ENCODE data around the gene CA6.

Gene CA6

GRCh38 chr1:9006956-9007615, 61.4 kb downstream of the CA6 start:
- Histone ChIP-seq H3K36me3 (replicated peaks; ENCODE audit: insufficient read depth, low read length) (no peaks in the 10 kb centered on the region), H4K20me1 (ENCODE audit: insufficient read depth, low read length) (no peaks in the 10 kb centered on the region), H2AFZ (ENCODE audit: low read length) (no peak overlapping the region), H3K9me2 (replicated peaks; ENCODE audit: insufficient read depth, low read length) (no peaks in the 10 kb centered on the region), H3K9ac (ENCODE audit: low read length) (no peak overlapping the region), H3K4me3 (ENCODE audit: low read length) (no peak overlapping the region), H3K4me2 (ENCODE audit: low read depth, low read length) (no peak overlapping the region), H3K4me1 (ENCODE audit: low read length) (peaks cover 4% of the 10 kb centered on the region; the same call in 1 of the 2 replicates), H3F3A (ENCODE audit: insufficient read depth, low read length) (no peaks in the 10 kb centered on the region), H3K27ac (ENCODE audit: low read length) (no peak overlapping the region), H3K79me2 (ENCODE audit: low read length) (no peaks in the 10 kb centered on the region), H3K9me3 (replicated peaks; ENCODE audit: insufficient read depth, low read length) (no peaks in the 10 kb centered on the region), H3K27me3 (replicated peaks; ENCODE audit: insufficient read depth, low read length) (peaks cover 22% of the 10 kb centered on the region)
- TF ChIP-seq EZH2 (optimal IDR thresholded peaks at IDR 0.05; ENCODE audit: low read depth, low read length): no peak
- no peak for TF ChIP-seq CTCF (IDR thresholded peaks at IDR 0.05; ENCODE audit: low read length)
- TF ChIP-seq EZH2phosphoT487 (IDR thresholded peaks at IDR 0.05; ENCODE audit: low read length): no peak
- DNase-seq: no peak

- Histone ChIP-seq H3F3A (ENCODE audit: insufficient read depth, low read length) (no peaks in the 10 kb centered on the region), H3K36me3 (replicated peaks; ENCODE audit: insufficient read depth, low read length) (no peaks in the 10 kb centered on the region), H2AFZ (ENCODE audit: low read length) (no peak overlapping the region), H3K4me3 (ENCODE audit: low read length) (no peak overlapping the region), H3K4me2 (ENCODE audit: low read depth, low read length) (no peak overlapping the region), H3K27ac (ENCODE audit: low read length) (no peak overlapping the region), H3K9me2 (replicated peaks; ENCODE audit: insufficient read depth, low read length) (no peaks in the 10 kb centered on the region), H4K20me1 (ENCODE audit: insufficient read depth, low read length) (no peaks in the 10 kb centered on the region), H3K27me3 (replicated peaks; ENCODE audit: insufficient read depth, low read length) (peaks cover 17% of the 10 kb centered on the region), H3K9me3 (replicated peaks; ENCODE audit: insufficient read depth, low read length) (no peaks in the 10 kb centered on the region), H3K4me1 (ENCODE audit: low read length) (peaks cover 4% of the 10 kb centered on the region; the same call in 1 of the 2 replicates), H3K9ac (ENCODE audit: low read length) (no peak overlapping the region), H3K79me2 (ENCODE audit: low read length) (no peaks in the 10 kb centered on the region)
- TF ChIP-seq EZH2phosphoT487 (IDR thresholded peaks at IDR 0.05; ENCODE audit: low read length): no peak
- no peak for TF ChIP-seq CTCF (IDR thresholded peaks at IDR 0.05; ENCODE audit: low read length)
- no peak for TF ChIP-seq EZH2 (optimal IDR thresholded peaks at IDR 0.05; ENCODE audit: low read depth, low read length)
- DNase-seq: no peak
Measured at GRCh38 chr1:9008236-9008635, 62.6 kb downstream of the CA6 start.

- no peak overlapping the region for H3K4me3 ChIP-seq (ENCODE audit: low read length)
- H3K27ac ChIP-seq (ENCODE audit: low read length): no peak overlapping the region
- no peak overlapping the region for H3K9ac ChIP-seq (ENCODE audit: low read length)
- no peak overlapping the region for H2AFZ ChIP-seq (ENCODE audit: low read length)
- peaks cover 4% of the 10 kb centered on the region; the same call in 1 of the 2 replicates for H3K4me1 ChIP-seq (ENCODE audit: low read length)
- no peak for TF ChIP-seq EZH2phosphoT487 (IDR thresholded peaks at IDR 0.05; ENCODE audit: low read length)
- peak; percentile 71 for TF ChIP-seq CTCF (IDR thresholded peaks at IDR 0.05; ENCODE audit: low read length)
- TF ChIP-seq EZH2 (optimal IDR thresholded peaks at IDR 0.05; ENCODE audit: low read depth, low read length): no peak
- no peak overlapping the region for H3K4me2 ChIP-seq (ENCODE audit: low read depth, low read length)
- DNase-seq: peak; percentile 48
- no peaks in the 10 kb centered on the region for H3K36me3 ChIP-seq (replicated peaks; ENCODE audit: insufficient read depth, low read length)
- H3K9me3 ChIP-seq (replicated peaks; ENCODE audit: insufficient read depth, low read length): no peaks in the 10 kb centered on the region
- H3K9me2 ChIP-seq (replicated peaks; ENCODE audit: insufficient read depth, low read length): no peaks in the 10 kb centered on the region
- no peaks in the 10 kb centered on the region for H4K20me1 ChIP-seq (ENCODE audit: insufficient read depth, low read length)
- H3F3A ChIP-seq (ENCODE audit: insufficient read depth, low read length): no peaks in the 10 kb centered on the region
- no peaks in the 10 kb centered on the region for H3K79me2 ChIP-seq (ENCODE audit: low read length)
- peaks cover 16% of the 10 kb centered on the region; the same call in 1 of the 2 replicates for H3K27me3 ChIP-seq (replicated peaks; ENCODE audit: insufficient read depth, low read length)
Measured at GRCh38 chr1:9009438-9010370, 64.0 kb downstream of the CA6 start.

Measured in MM.1S (cell line).